ENCODE results near the gene OCIAD2. TPM values are rescaled to one million over a fixed set of nuclear protein-coding genes. Genes with fewer than 3 reads are reported as not detected.
"Not testable (repeated sequence)": the region's sequence is repeated elsewhere in the genome, so short reads cannot be mapped to it uniquely, and the experiment has no call there.

Gene OCIAD2
- total RNA-seq, 1 experiment from 2014 or later, result 40.0 TPM

GRCh38 chr4:48854982-48855381 lies 51.6 kb downstream of the OCIAD2 start:
- no peak for DNase-seq (ENCODE audit: low read depth)

GRCh38 chr4:48854395-48854683 lies 52.2 kb downstream of the OCIAD2 start:
- DNase-seq (ENCODE audit: low read depth), result no peak

GRCh38 chr4:48853604-48854394 lies 52.8 kb downstream of the OCIAD2 start:
- DNase-seq (ENCODE audit: low read depth), result no peak

- DNase-seq (ENCODE audit: low read depth), result no peak
Observed at GRCh38 chr4:48851651-48852050, 54.9 kb downstream of the OCIAD2 start.

GRCh38 chr4:48848799-48849198 lies 57.8 kb downstream of the OCIAD2 start:
- DNase-seq (ENCODE audit: low read depth), result not testable (repeated sequence)

GRCh38 chr4:48844843-48845242 lies 61.7 kb downstream of the OCIAD2 start:
- DNase-seq (ENCODE audit: low read depth), result no peak

- DNase-seq (ENCODE audit: low read depth), result no peak
Observed at GRCh38 chr4:48841045-48841827, 65.3 kb downstream of the OCIAD2 start.

GRCh38 chr4:48836658-48837057 lies 69.9 kb downstream of the OCIAD2 start:
- DNase-seq (ENCODE audit: low read depth), result no peak

Other genes starting within 250 kb of the OCIAD2 start
- gene FRYL, start 126.5 kb downstream of the OCIAD2 start, total RNA-seq (2014; rRNA removed; shearing (Covaris generic)), result 28.7 and 40.2 TPM in 2 replicates
- gene OCIAD1, start 75.7 kb downstream of the OCIAD2 start, total RNA-seq (2014; rRNA removed; shearing (Covaris generic)), result 104 and 139 TPM in 2 replicates
- not detected in 2 replicates for gene CWH43, start 79.5 kb upstream of the OCIAD2 start, total RNA-seq (2014; rRNA removed; shearing (Covaris generic))